Mucosa of descending colon (tissue), 3 donors: Measurements from ENCODE around the gene IFT74. TPM values are rescaled to one million over a fixed set of nuclear protein-coding genes. Genes with fewer than 3 reads are reported as not detected.

ENCODE experiments used
- ATAC-seq: fragments of 200-7000 bp; cut with Tn5 transposase; one replicate; pipeline ENCODE4 v1.9.1; 2020; ENCODE audit warnings: mild to moderate bottlenecking, moderate library complexity
- DNase-seq, 3 donors: peaks; one replicate each; pipeline ENCODE4 v3.0.0-alpha.2; 2020
- H3K36me3 ChIP-seq: fragments of 200-600 bp; one replicate; pipeline ENCODE4 v1.8.0; 2021; ENCODE audit warnings: low read depth, mild to moderate bottlenecking
- H3K4me1 ChIP-seq: fragments of 200-600 bp; one replicate; pipeline ENCODE4 v1.8.0; 2021; ENCODE audit warnings: low read depth, mild to moderate bottlenecking
- H3K4me3 ChIP-seq: fragments of 200-600 bp; one replicate; pipeline ENCODE4 v1.8.0; 2021; ENCODE audit warnings: mild to moderate bottlenecking
- H3K9me3 ChIP-seq: fragments of 200-600 bp; one replicate; pipeline ENCODE4 v1.8.0; 2021; ENCODE audit warnings: mild to moderate bottlenecking
- intact Hi-C, 2 donors: fragments of 100-400 bp; cut with DNase I in 1 of 2; cut with micrococcal nuclease in 1 of 2; formaldehyde crosslinking; loops; one replicate each; pipeline versions ENCODE4 v1.11.0 to v1.11.1; 2022; cut with DNase I, micrococcal nuclease
- total RNA-seq, 3 donors: library from RNA; stranded (reverse); fragmentation: NEBNext Ultra II Directional in 2 of 3; extraction: Animal tissue kit (Norgen Biotek cat#: 25700) in 2 of 3; gene quantifications; one replicate each; pipeline versions ENCODE4 v1.2.1 to v1.2.4, GENCODE V29; 2021 to 2023
- TF ChIP-seq, protein P1 (sequence below): fragments of 200-600 bp; IDR thresholded peaks from one replicate; pipeline ENCODE4 v1.8.0; 2022; ENCODE audit warnings: antibody characterized with exemption, mild to moderate bottlenecking
- donor health status: DM: no; HTN: no; CAD: no; lungs with moderate emphysema.
- donor health status: DM: no; HTN: no; CAD: no.
- donor health status: DM: no; HTN: yes; CAD: no.

IFT74 gene
- total RNA-seq, 3 donors from 2014 or later, result 16.6 to 18.2 (median 17.3) TPM

- TF ChIP-seq, protein P1, sequence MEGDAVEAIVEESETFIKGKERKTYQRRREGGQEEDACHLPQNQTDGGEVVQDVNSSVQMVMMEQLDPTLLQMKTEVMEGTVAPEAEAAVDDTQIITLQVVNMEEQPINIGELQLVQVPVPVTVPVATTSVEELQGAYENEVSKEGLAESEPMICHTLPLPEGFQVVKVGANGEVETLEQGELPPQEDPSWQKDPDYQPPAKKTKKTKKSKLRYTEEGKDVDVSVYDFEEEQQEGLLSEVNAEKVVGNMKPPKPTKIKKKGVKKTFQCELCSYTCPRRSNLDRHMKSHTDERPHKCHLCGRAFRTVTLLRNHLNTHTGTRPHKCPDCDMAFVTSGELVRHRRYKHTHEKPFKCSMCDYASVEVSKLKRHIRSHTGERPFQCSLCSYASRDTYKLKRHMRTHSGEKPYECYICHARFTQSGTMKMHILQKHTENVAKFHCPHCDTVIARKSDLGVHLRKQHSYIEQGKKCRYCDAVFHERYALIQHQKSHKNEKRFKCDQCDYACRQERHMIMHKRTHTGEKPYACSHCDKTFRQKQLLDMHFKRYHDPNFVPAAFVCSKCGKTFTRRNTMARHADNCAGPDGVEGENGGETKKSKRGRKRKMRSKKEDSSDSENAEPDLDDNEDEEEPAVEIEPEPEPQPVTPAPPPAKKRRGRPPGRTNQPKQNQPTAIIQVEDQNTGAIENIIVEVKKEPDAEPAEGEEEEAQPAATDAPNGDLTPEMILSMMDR, result no peak
- ATAC-seq (no peak), DNase-seq (no peak)
- H3K36me3 ChIP-seq, result no peaks in the 10 kb centered on the region
- H3K4me3 ChIP-seq, result no peak overlapping the region
- H3K9me3 ChIP-seq, result peaks cover 10% of the 10 kb centered on the region
- H3K4me1 ChIP-seq, result no peaks in the 10 kb centered on the region
- intact Hi-C loops, result no loop called here
These were observed 20.4 kb upstream of the IFT74 start for GRCh38 chr9:26935847-26936246.

DNA sequence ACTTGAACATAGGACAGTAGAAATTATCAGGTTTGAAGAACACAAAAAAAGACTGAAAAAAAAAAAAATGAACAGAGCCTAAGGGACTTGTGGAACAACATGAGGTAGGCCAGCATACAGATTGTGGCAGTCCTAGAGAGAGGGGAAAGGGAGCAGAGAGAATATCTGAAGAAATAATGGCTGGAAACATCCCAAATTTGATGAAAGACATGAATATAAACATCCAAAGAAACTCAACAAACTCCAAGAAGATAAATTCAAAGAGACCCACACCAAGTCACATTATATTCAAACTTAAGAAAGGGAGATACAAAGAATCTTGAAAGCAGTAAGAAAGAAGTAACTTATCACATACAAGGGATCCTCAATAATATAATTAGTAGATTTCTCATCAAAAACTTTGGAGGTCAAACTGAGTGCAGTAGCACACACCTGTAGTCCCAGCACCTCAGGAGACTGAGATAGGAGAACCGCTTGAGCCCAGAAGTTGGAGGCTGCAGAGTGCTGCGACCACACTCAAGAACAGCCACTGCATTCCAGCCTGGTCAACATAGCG is 18.3 kb upstream of the IFT74 start:
- Histone ChIP-seq H3K9me3 (peaks cover 10% of the 10 kb centered on the region), H3K4me3 (no peak overlapping the region), H3K4me1 (no peaks in the 10 kb centered on the region), H3K36me3 (no peaks in the 10 kb centered on the region)
- ATAC-seq (no peak), DNase-seq (no peak)
- intact Hi-C loops, result no loop called here
- TF ChIP-seq, protein P1, result no peak

DNA sequence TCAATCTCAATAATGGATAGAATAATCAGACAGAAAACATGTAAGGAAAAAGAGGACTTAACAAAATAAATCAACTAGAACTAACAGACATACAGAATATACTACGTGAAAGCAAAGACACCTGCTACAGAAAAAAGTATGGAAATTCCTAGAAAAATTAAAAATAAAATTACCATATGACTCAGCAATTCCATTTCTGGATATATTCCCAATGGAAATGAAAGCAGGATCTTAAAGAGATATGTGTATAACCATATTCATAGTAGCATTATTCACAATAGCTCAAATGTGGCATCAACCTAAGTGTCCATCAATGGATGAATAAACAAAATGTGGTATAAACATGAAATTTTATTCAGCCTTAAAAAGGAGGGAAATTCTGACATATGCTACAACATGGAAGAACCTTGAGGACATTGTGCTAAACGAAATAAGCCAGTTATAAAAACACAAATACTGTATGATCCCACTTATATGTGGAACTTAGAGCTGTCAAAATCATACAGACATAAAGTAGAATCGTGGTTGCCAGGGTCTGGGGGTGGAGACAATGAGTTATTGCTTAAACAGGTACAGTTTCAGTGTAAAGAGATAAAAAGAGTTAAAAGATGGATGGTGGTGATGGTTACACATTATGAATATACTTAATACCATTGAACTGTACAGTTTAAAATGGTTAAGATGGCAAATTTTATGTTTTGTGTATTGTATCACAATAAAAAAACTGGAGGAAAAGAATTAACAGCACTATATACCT is 16.1 kb upstream of the IFT74 start:
- Histone ChIP-seq H3K4me3 (no peak overlapping the region), H3K9me3 (peaks cover 10% of the 10 kb centered on the region), H3K4me1 (peaks cover 9% of the 10 kb centered on the region), H3K36me3 (no peaks in the 10 kb centered on the region)
- ATAC-seq, result no peak
- intact Hi-C loops, result no loop called here
- DNase-seq, result no peak
- TF ChIP-seq, protein P1, result no peak

DNA sequence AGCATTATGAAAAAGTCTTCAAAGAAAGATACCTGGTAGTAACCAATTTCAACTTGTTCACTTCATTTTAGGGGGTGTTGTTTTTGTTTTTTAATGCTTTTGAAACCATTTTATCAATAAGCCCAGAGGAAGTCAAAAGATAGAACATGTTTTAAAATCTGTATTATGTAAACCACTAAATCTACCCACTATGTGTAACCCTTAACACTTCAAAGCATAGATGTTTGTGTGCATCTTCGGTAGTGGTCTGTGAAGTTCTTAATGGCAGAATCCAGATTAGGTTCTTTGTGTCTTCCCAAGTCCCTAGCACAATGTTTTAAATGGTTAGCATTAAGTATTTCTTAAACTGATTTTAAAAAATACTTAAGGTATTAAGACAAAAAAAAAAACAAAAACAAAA is 15.4 kb upstream of the IFT74 start:
- Histone ChIP-seq H3K9me3 (peaks cover 10% of the 10 kb centered on the region), H3K36me3 (no peaks in the 10 kb centered on the region), H3K4me3 (no peak overlapping the region), H3K4me1 (peaks cover 16% of the 10 kb centered on the region)
- TF ChIP-seq, protein P1, result no peak
- ATAC-seq, result no peak
- DNase-seq, result no peak
- intact Hi-C loops, result no loop called here

DNA sequence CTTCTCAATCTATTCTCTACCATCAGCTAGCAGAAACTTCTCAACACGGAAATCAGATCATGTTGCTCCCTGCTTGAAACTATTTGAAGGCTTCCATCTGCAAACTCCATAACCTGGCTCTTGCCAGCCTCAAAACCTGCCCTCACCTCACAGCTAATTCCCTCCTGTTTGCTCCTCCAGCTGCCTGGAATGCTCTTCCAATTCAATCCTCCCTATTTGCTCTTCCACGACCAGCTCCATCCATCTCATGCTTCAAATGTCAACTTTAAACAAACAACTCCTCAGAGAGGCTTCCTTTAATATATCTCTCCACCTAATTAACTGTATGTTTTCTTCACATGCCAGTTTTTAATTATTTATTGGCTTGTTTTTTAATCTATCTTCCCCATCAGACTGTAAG is 10.6 kb upstream of the IFT74 start:
- Histone ChIP-seq H3K36me3 (no peaks in the 10 kb centered on the region), H3K4me1 (peaks cover 24% of the 10 kb centered on the region), H3K4me3 (no peak overlapping the region), H3K9me3 (no peaks in the 10 kb centered on the region)
- TF ChIP-seq, protein P1, result no peak
- ATAC-seq (no peak), DNase-seq (no peak)
- intact Hi-C loops, result loop anchor here in 1 of 2 donors (5.0 kb wide), 1 partner anchor 53 kb away; the partner anchor contains the start of gene CAAP1
